SK-N-SH (cell line): ENCODE measurements around the gene SMC1B.

Source experiments
- CTCF ChIP-seq: fragments of 200-600 bp; sonication (generic); IDR thresholded peaks from 2 replicates; pipeline ENCODE4 v1.6.1; 2017; ENCODE audit warnings: antibody characterized with exemption, mild to moderate bottlenecking, moderate library complexity
- EP300 ChIP-seq, 2 experiments: IDR thresholded peaks; 2 replicates each; pipeline versions ENCODE4 v1.4.0 to v1.6.1; 2012; ENCODE audit warnings: borderline replicate concordance in 1 of 2, low read depth in 1 of 2, low read length in 1 of 2
- EZH2phosphoT487 ChIP-seq: fragments of 200-600 bp; sonication (generic); IDR thresholded peaks from 2 replicates; pipeline ENCODE4 v1.6.1; 2017; ENCODE audit warnings: low read depth, mixed run types, mild to moderate bottlenecking, antibody characterized with exemption, moderate library complexity, borderline replicate concordance
- FOXM1 ChIP-seq: IDR thresholded peaks from 2 replicates; pipeline ENCODE4 v1.4.0; 2012; ENCODE audit warnings: low read depth, mild to moderate bottlenecking
- JUND ChIP-seq: IDR thresholded peaks from 2 replicates; pipeline ENCODE4 v1.4.0; 2012
- PBX3 ChIP-seq: IDR thresholded peaks from 2 replicates; pipeline ENCODE4; 2012
- REST ChIP-seq: IDR thresholded peaks from 2 replicates; pipeline ENCODE4 v1.6.1; 2012; ENCODE audit warnings: mild to moderate bottlenecking, low read depth, low read length, moderate library complexity
- SIN3A ChIP-seq: IDR thresholded peaks from 2 replicates; pipeline ENCODE4 v1.6.1; 2012; ENCODE audit warnings: low read depth, mild to moderate bottlenecking, low read length, moderate library complexity, borderline replicate concordance
- SMC3 ChIP-seq: IDR thresholded peaks from 2 replicates; pipeline ENCODE4 v1.6.1; 2012; ENCODE audit warnings: low read depth, low read length, improper control_type of control experiment
- YY1 ChIP-seq: IDR thresholded peaks from 2 replicates; pipeline ENCODE4 v1.4.0; 2012; ENCODE audit warnings: low read depth, mild to moderate bottlenecking
- ZBTB33 ChIP-seq: IDR thresholded peaks from 2 replicates; pipeline ENCODE4 v1.4.0; 2012; ENCODE audit warnings: low read depth, borderline replicate concordance

- TF ChIP-seq EP300 (IDR thresholded peaks at IDR 0.05; ENCODE audit: borderline replicate concordance in 1 of 2, low read depth in 1 of 2, low read length in 1 of 2): no peak
- no peak for TF ChIP-seq CTCF
- no peak for TF ChIP-seq PBX3
- no peak for TF ChIP-seq FOXM1
- TF ChIP-seq SMC3: no peak
- TF ChIP-seq EZH2phosphoT487: no peak
- TF ChIP-seq REST: no peak
- TF ChIP-seq YY1: no peak
- no peak for TF ChIP-seq ZBTB33
- no peak for TF ChIP-seq SIN3A
- no peak for TF ChIP-seq JUND
Observed at GRCh38 chr22:45420539-45420938, 7.1 kb upstream of the SMC1B start.
